Neural cell (in vitro differentiated cells): ENCODE measurements around the gene CACNB2. TPM values are rescaled to one million over a fixed set of nuclear protein-coding genes. Genes with fewer than 3 reads are reported as not detected.
"Not testable (repeated sequence)": the region's sequence is repeated elsewhere in the genome, so short reads cannot be mapped to it uniquely, and the experiment has no call there.

Source experiments
- H2AFZ ChIP-seq: fragments of 200-600, 300-800 bp; sonication (generic), shearing (Covaris generic); 2 replicates; pipeline ENCODE4 v1.6.0; 2014; ENCODE audit warnings: low read depth, mild to moderate bottlenecking, antibody characterized with exemption, low read length, moderate library complexity
- H3F3A ChIP-seq: fragments of 200-600 bp; shearing (Covaris generic); 2 replicates; pipeline ENCODE4 v1.6.1; 2016; ENCODE audit warnings: mild to moderate bottlenecking, moderate library complexity, mixed read lengths, antibody characterized with exemption, low read length; ENCODE audit not compliant: insufficient read depth, poor library complexity, severe bottlenecking
- H3K27ac ChIP-seq: fragments of 200-600, 300-800 bp; sonication (generic), shearing (Covaris generic); 2 replicates; pipeline ENCODE4 v1.5.1; 2014; ENCODE audit warnings: mild to moderate bottlenecking, low read length, moderate library complexity
- H3K27me3 ChIP-seq: fragments of 300-800, 200-600 bp; sonication (generic), shearing (Covaris generic); 2 replicates; pipeline ENCODE4 v1.6.0; 2014; ENCODE audit warnings: mild to moderate bottlenecking, low read depth, low read length, moderate library complexity; ENCODE audit not compliant: insufficient read depth
- H3K36me3 ChIP-seq: fragments of 300-800, 200-600 bp; sonication (generic), shearing (Covaris generic); 2 replicates; pipeline ENCODE4 v1.5.1; 2014; ENCODE audit warnings: mild to moderate bottlenecking, antibody characterized with exemption, low read length, moderate library complexity; ENCODE audit not compliant: insufficient read depth
- H3K4me2 ChIP-seq: fragments of 300-800, 200-600 bp; sonication (generic), shearing (Covaris generic); 2 replicates; pipeline ENCODE4 v1.6.0; 2014; ENCODE audit warnings: mild to moderate bottlenecking, low read length
- H3K4me3 ChIP-seq: fragments of 300-800, 200-600 bp; sonication (generic), shearing (Covaris generic); 2 replicates; pipeline ENCODE4 v1.5.1; 2014; ENCODE audit warnings: mild to moderate bottlenecking, low read length, moderate library complexity
- H3K79me2 ChIP-seq: fragments of 200-600 bp; shearing (Covaris generic); replicated peaks from 2 replicates; pipeline ENCODE4 v1.6.0; 2014; ENCODE audit warnings: mild to moderate bottlenecking, low read length, moderate library complexity; ENCODE audit not compliant: insufficient read depth
- H3K9ac ChIP-seq: fragments of 300-800, 200-600 bp; sonication (generic), shearing (Covaris generic); 2 replicates; pipeline ENCODE4 v1.6.1; 2016; ENCODE audit warnings: mild to moderate bottlenecking, low read length, mixed read lengths
- H3K9me2 ChIP-seq: fragments of 200-600 bp; shearing (Covaris generic); 2 replicates; pipeline ENCODE4 v1.6.1; 2016; ENCODE audit warnings: mild to moderate bottlenecking, low read length, mixed read lengths; ENCODE audit not compliant: insufficient read depth
- H3K9me3 ChIP-seq: fragments of 200-600, 300-800 bp; sonication (generic), shearing (Covaris generic); 2 replicates; pipeline ENCODE4 v1.6.1; 2016; ENCODE audit warnings: mild to moderate bottlenecking, mixed run types, low read length, moderate library complexity, mixed read lengths
- H4K20me1 ChIP-seq: fragments of 200-600 bp; shearing (Covaris generic); 2 replicates; pipeline ENCODE4 v1.6.1; 2016; ENCODE audit warnings: mild to moderate bottlenecking, mixed run types; ENCODE audit not compliant: insufficient read depth
- EP300 ChIP-seq: fragments of 450-650 bp; conservative IDR thresholded peaks from 2 replicates; pipeline ENCODE4 v1.6.1; 2014; ENCODE audit warnings: antibody characterized with exemption, mild to moderate bottlenecking, moderate library complexity; ENCODE audit not compliant: poor library complexity, severe bottlenecking
- POLR2AphosphoS5 ChIP-seq: IDR thresholded peaks from 2 replicates; pipeline ENCODE4 v1.6.1; 2012
- RAD21 ChIP-seq: fragments of 450-650 bp; conservative IDR thresholded peaks from 2 replicates; pipeline ENCODE4 v1.6.1; 2014; ENCODE audit warnings: antibody characterized with exemption, mild to moderate bottlenecking, moderate library complexity
- REST ChIP-seq: IDR thresholded peaks from 2 replicates; pipeline ENCODE4 v1.6.1; 2012; ENCODE audit warnings: borderline replicate concordance
- SMC3 ChIP-seq: fragments of 450-650 bp; conservative IDR thresholded peaks from 2 replicates; pipeline ENCODE4 v1.6.1; 2014; ENCODE audit warnings: antibody characterized with exemption, mild to moderate bottlenecking, moderate library complexity; ENCODE audit not compliant: poor library complexity
- TAF1 ChIP-seq: IDR thresholded peaks from 2 replicates; pipeline ENCODE4 v1.6.1; 2012; ENCODE audit warnings: low read depth
- polyA plus RNA-seq: library from polyadenylated mRNA; depleted of rRNA; stranded (reverse); fragments of >200 nt; gene quantifications from 2 replicates; pipeline ENCODE4 v1.2.3, GENCODE V29; 2014

Gene CACNB2
- polyA plus RNA-seq, 1 donor from 2014 or later, result 14.3 TPM

DNA sequence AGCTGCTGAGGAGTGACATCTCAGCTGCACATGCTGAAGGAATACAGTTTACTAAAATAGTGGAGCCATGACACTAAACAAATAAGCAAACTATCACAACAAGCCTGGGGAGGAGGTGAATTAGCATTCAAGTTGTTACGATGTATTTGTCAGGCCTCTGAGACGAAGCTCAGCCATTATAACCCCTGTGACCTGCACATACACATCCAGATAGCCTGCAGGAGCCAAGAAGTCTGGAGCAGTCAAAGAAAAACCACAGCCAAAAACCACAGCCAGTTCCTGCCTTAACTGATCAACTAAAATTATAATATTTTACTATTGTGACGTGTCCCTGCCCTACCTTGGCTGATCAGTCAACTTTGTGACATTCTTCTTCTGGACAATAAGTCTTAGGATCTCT is 442.6 kb downstream of the CACNB2 start:
- no peak overlapping the region for H3K9ac ChIP-seq
- H4K20me1 ChIP-seq, result no peaks in the 10 kb centered on the region
- H3K27ac ChIP-seq, result no peak overlapping the region

DNA sequence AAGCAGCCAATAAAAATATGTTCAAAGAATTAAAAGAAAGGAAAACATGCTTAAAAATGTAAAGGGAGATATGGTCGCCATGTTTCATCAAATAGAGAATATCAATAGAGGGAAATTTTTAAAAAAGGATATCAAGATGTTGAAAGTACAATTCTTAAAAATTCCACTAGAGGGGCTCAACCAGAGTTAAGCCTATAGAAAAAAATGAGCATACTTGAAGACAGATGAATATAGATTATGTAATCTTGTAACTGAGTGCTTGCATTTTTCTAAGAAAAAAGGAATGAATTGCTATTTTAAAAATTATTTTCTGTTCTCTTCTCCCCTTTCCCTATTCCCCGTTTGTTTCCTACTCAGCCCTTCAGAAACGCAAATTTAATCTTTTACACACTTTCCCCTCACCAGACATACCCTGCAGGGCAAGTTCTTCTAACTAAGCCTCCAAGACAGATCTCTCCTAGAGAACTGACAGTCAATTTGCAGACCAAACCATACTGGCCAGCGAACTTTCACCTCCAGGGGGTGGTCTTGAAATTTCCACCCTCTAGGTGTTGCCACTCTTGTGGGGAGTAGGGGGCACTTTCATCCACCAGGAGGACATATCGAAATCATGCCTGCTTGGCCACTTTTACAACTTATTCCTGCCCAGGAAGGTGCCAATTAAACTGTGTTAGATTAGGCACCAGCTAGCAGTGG is 443.5 kb downstream of the CACNB2 start:
- peaks cover 4% of the 10 kb centered on the region for H3K36me3 ChIP-seq
- no peak overlapping the region for H3K27ac ChIP-seq
- TF ChIP-seq POLR2AphosphoS5 (no peak), TAF1 (no peak), RAD21 (no peak), SMC3 (no peak), REST (no peak), EP300 (no peak)
- H3K4me2 ChIP-seq, result no peak overlapping the region
- H4K20me1 ChIP-seq, result no peaks in the 10 kb centered on the region
- no peaks in the 10 kb centered on the region for H3K9me2 ChIP-seq
- H3K9ac ChIP-seq, result no peak overlapping the region
- no peaks in the 10 kb centered on the region for H3F3A ChIP-seq
- no peak overlapping the region for H2AFZ ChIP-seq
- H3K79me2 ChIP-seq, result no peaks in the 10 kb centered on the region
- no peaks in the 10 kb centered on the region for H3K27me3 ChIP-seq
- H3K9me3 ChIP-seq, result no peaks in the 10 kb centered on the region
- H3K4me3 ChIP-seq, result no peak overlapping the region

More for the DNA sequence above, 442.6 kb downstream of the CACNB2 start:
- Histone ChIP-seq H3K27me3 (no peaks in the 10 kb centered on the region), H3K4me3 (no peak overlapping the region), H2AFZ (no peak overlapping the region), H3F3A (no peaks in the 10 kb centered on the region), H3K4me2 (no peak overlapping the region), H3K79me2 (no peaks in the 10 kb centered on the region), H3K9me2 (no peaks in the 10 kb centered on the region), H3K9me3 (no peaks in the 10 kb centered on the region), H3K36me3 (peaks cover 4% of the 10 kb centered on the region)
- TF ChIP-seq REST, result no peak

GRCh38 chr10:18586637-18587036 is 446.4 kb downstream of the CACNB2 start:
- H3K4me2 ChIP-seq, H3K4me3 ChIP-seq, H3F3A ChIP-seq, H3K9ac ChIP-seq, H3K9me2 ChIP-seq, H3K27me3 ChIP-seq, H3K27ac ChIP-seq, H3K79me2 ChIP-seq, H3K36me3 ChIP-seq, H3K9me3 ChIP-seq, H2AFZ ChIP-seq, H4K20me1 ChIP-seq: not testable (repeated sequence)

DNA sequence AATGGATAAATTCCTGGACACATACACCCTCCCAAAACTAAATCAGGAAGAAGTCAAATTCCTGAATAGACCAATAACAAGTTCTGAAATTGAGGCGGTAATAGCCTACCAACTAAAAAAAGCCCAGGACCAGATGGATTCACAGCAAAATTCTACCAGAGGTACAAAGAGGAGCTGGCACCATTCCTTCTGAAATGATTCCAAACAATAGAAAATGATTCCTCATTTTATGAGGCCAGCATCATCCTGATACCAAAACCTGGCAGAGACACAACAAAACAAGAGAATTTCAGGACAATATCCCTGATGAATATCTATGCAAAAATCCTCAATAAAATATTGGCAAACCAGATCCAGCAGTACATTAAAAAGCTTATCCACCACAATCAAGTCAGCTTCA is 450.9 kb downstream of the CACNB2 start:
- not testable (repeated sequence) for H4K20me1 ChIP-seq, H3K9me2 ChIP-seq, H3K4me3 ChIP-seq, H3K79me2 ChIP-seq, H3K27ac ChIP-seq, H3K27me3 ChIP-seq, H3K9me3 ChIP-seq, H3K36me3 ChIP-seq, H3K9ac ChIP-seq, H2AFZ ChIP-seq, H3K4me2 ChIP-seq, H3F3A ChIP-seq
